B cell (primary cell): ENCODE results near the gene KRTAP19-2. TPM values are rescaled to one million over a fixed set of nuclear protein-coding genes. Genes with fewer than 3 reads are reported as not detected.

ENCODE experiments used
- ATAC-seq: fragments of 200-7000 bp; cut with Tn5 transposase; one replicate; pipeline ENCODE4 v1.10.0; 2021; ENCODE audit warnings: low read depth, mild to moderate bottlenecking, moderate number of reproducible peaks, moderate library complexity
- CTCF ChIA-PET: fragments of 350-600 bp; sonication (Branson Sonifier 250); formaldehyde crosslinking; loops from one replicate; lab custom pipeline; 2021; ENCODE audit warnings: antibody characterized with exemption, inconsistent platforms; lab: Charles Lee
- POLR2A ChIA-PET: fragments of 350-600 bp; sonication (Branson Sonifier 250); formaldehyde crosslinking; loops from one replicate; lab custom pipeline; 2021; ENCODE audit warnings: antibody characterized with exemption; lab: Charles Lee
- DNase-seq: peaks from one replicate; pipeline ENCODE4 v3.0.0; 2013
- H2AFZ ChIP-seq: 2 replicates; pipeline ENCODE4 v1.6.1; 2012; ENCODE audit warnings: mild to moderate bottlenecking, low read depth, low read length; ENCODE audit not compliant: insufficient read depth, poor library complexity, severe bottlenecking
- H3K27ac ChIP-seq, 2 donors: 1 replicate in 1 of 2; 2 replicates in 1 of 2; pipeline ENCODE4 v1.5.1; 2012 to 2013; ENCODE audit warnings: low read length in 2 of 2, mild to moderate bottlenecking in 2 of 2, moderate library complexity in 1 of 2
- H3K27me3 ChIP-seq, 4 experiments: fragments of 200-600 bp in 1 of 4; sonication (generic) in 1 of 4; replicated peaks in 1 of 4; 1 replicate in 2 of 4; 2 replicates in 2 of 4; pipeline versions ENCODE4 v1.6.1 to v1.7.0; 2013 to 2016; ENCODE audit warnings: low read length in 3 of 4, mild to moderate bottlenecking in 2 of 4, mixed read lengths in 1 of 4, moderate library complexity in 1 of 4; ENCODE audit not compliant: insufficient read depth in 4 of 4, control insufficient read depth in 3 of 4; ENCODE audit errors: control extremely low read depth in 1 of 4
- H3K36me3 ChIP-seq, 2 experiments: replicated peaks in 1 of 2; 1 replicate in 1 of 2; 2 replicates in 1 of 2; pipeline versions ENCODE4 v1.6.1 to v1.7.1; 2013; ENCODE audit warnings: low read length in 1 of 2; ENCODE audit not compliant: insufficient read depth in 2 of 2, control insufficient read depth in 1 of 2; ENCODE audit errors: control extremely low read depth in 1 of 2, extremely low read depth in 1 of 2
- H3K4me1 ChIP-seq, 2 donors: fragments of 200-600 bp in 1 of 2; sonication (generic) in 1 of 2; 1 replicate in 1 of 2; 2 replicates in 1 of 2; pipeline versions ENCODE4 v1.5.1 to v1.6.1; 2013 to 2017; ENCODE audit warnings: low read length in 2 of 2; ENCODE audit not compliant: control insufficient read depth in 2 of 2, insufficient read depth in 2 of 2
- H3K4me2 ChIP-seq: replicated peaks from 2 replicates; pipeline ENCODE3; 2012; ENCODE audit warnings: mild to moderate bottlenecking, low read depth, low read length; ENCODE audit not compliant: poor library complexity, severe bottlenecking
- H3K4me3 ChIP-seq, 5 experiments: fragments of 200-600 bp in 1 of 5; sonication (generic) in 1 of 5; 1 replicate in 3 of 5; 2 replicates in 2 of 5; pipeline versions ENCODE4 v1.5.1 to v1.7.0; 2011 to 2016; ENCODE audit warnings: low read length in 4 of 5, mild to moderate bottlenecking in 4 of 5, low read depth in 2 of 5, control low read depth in 1 of 5, moderate library complexity in 1 of 5; ENCODE audit not compliant: insufficient read depth in 1 of 5; ENCODE audit errors: control extremely low read depth in 1 of 5, extremely low read depth in 1 of 5
- H3K79me2 ChIP-seq: fragments of 200-600 bp; sonication (generic); one replicate; pipeline ENCODE4 v1.6.0; 2016; ENCODE audit warnings: low read length; ENCODE audit not compliant: control insufficient read depth, insufficient read depth
- H3K9ac ChIP-seq: fragments of 200-600 bp; sonication (generic); 2 replicates; pipeline ENCODE4 v1.6.1; 2017; ENCODE audit warnings: mild to moderate bottlenecking, low read length, moderate library complexity
- H3K9me3 ChIP-seq, 3 donors: one replicate each; pipeline versions ENCODE4 v1.6.1 to v1.7.1; 2013; ENCODE audit warnings: low read length in 2 of 3; ENCODE audit not compliant: control insufficient read depth in 2 of 3, insufficient read depth in 1 of 3; ENCODE audit errors: control extremely low read depth in 1 of 3
- H4K20me1 ChIP-seq: 2 replicates; pipeline ENCODE4 v1.6.0; 2012; ENCODE audit warnings: mild to moderate bottlenecking, low read length; ENCODE audit not compliant: insufficient read depth, control insufficient read depth, poor library complexity, severe bottlenecking
- H3K27ac Mint-ChIP-seq: one replicate; pipeline ENCODE4 v1.8.0; 2021; ENCODE audit warnings: mixed read lengths
- H3K27me3 Mint-ChIP-seq: one replicate; pipeline ENCODE4 v1.8.0; 2021; ENCODE audit warnings: mixed read lengths
- H3K4me1 Mint-ChIP-seq: one replicate; pipeline ENCODE4 v1.8.0; 2021; ENCODE audit warnings: mixed read lengths
- H3K4me3 Mint-ChIP-seq: one replicate; pipeline ENCODE4 v1.8.0; 2021; ENCODE audit warnings: mixed read lengths
- H3K9me3 Mint-ChIP-seq: one replicate; pipeline ENCODE4 v1.8.0; 2022; ENCODE audit warnings: mixed read lengths; ENCODE audit not compliant: insufficient read depth
- EZH2 ChIP-seq: IDR thresholded peaks from 2 replicates; pipeline ENCODE4 v1.6.1; 2012; ENCODE audit warnings: borderline replicate concordance, low read depth, mild to moderate bottlenecking, moderate library complexity, low read length; ENCODE audit not compliant: insufficient read depth, poor library complexity, severe bottlenecking
- WGBS: methylation state at CpG from one replicate; pipeline ENCODE4 v1.1.5; 2013; ENCODE audit warnings: missing lambda C conversion rate; ENCODE audit not compliant: insufficient coverage; 5-methylcytosine and 5-hydroxymethylcytosine counted together
- intact Hi-C: fragments of 100-400 bp; cut with micrococcal nuclease; formaldehyde crosslinking; loops from one replicate; pipeline ENCODE4 v1.10.0; 2022
- polyA plus RNA-seq: library from polyadenylated mRNA; depleted of rRNA; stranded (reverse); fragments of >200 nt; gene quantifications from 2 replicates; pipeline ENCODE4 v1.2.3, GENCODE V29; 2012
- total RNA-seq, 2 donors: library from RNA; stranded (reverse); fragments of 120-200 nt in 1 of 2; gene quantifications; 1 replicate in 1 of 2; 2 replicates in 1 of 2; pipeline versions ENCODE4 v1.2.3 to v1.2.4, GENCODE V29; 2013 to 2022
- TF ChIP-seq, protein P1 (sequence below): fragments of 200-600 bp; IDR thresholded peaks from one replicate; pipeline ENCODE4 v1.8.0; 2022; ENCODE audit warnings: antibody characterized with exemption, mild to moderate bottlenecking

Gene KRTAP19-2
- total and polyA plus RNA-seq, 2 donors (not counting 1 experiment from before 2014, with no cell fraction given) = not detected

DNA sequence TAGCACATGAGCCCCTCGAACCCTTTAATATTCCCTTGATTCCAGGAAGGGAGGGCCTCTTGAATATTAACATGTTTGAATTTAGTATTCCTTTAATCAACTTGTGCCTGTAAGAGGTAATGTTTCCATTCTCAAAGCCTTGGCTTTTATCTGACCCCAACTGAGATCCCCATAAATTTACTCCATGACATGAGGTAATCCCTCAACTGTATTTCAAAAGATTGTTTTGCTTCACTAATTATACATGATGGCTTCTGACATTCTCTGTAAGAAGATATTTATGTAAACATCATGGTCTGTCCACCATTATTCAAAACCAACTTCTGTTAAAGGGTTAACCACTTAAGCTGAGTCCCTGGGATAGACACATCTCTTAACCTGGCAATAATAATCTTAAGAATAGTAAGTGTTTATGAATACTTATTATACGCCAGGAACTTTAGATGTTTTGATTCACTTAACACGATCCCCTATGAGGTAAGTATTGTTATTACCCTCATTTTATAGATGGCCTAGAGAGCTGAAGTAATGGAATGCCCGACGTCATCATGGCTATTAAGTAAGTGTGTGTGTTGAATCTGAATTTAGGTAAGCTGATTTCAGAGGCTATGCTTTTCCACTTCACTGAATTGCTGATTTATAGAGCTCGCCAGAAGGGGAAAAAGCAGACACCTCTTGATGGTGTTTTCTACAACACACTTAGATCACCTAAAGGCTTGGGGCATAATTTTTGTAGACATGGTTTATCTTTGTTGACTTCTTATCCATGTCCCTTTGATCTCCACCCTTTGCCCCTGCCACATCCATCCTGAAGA, 18.1 kb downstream of the KRTAP19-2 start:
- intact Hi-C loops = no loop called here
- H3K27ac ChIP-seq = no peak overlapping the region

DNA sequence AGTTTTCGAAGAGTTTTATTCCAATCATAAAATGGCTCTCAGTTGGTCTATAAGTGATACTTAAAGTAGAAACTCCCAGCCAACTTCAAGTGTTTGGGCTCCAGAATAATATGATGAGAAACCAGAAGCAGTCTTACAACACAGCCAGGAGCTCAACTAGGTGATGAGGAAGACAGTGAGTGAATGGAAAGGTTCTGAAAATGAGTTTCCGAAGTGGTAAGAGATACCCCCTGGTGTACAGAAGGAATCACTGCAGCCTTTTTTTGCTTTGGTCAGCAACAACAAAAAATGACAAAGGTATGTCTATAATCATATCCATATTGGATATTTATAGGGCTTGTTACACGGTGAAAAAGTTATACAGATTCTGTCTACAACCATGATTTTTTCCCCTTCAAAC, 23.5 kb downstream of the KRTAP19-2 start:
- H3K9me3 Mint-ChIP-seq = no peaks in the 10 kb centered on the region
- Histone ChIP-seq H3K27ac (no peak overlapping the region), H4K20me1 (no peaks in the 10 kb centered on the region), H3K79me2 (no peaks in the 10 kb centered on the region), H3K4me3 (no peak overlapping the region), H3K9me3 (no peaks in the 10 kb centered on the region), H3K4me1 (no peaks in the 10 kb centered on the region), H3K27me3 (no peaks in the 10 kb centered on the region), H3K36me3 (no peaks in the 10 kb centered on the region), H3K9ac (no peak overlapping the region), H2AFZ (no peak overlapping the region), H3K4me2 (no peak overlapping the region)
- no peak for TF ChIP-seq EZH2
- TF ChIP-seq, protein P1, sequence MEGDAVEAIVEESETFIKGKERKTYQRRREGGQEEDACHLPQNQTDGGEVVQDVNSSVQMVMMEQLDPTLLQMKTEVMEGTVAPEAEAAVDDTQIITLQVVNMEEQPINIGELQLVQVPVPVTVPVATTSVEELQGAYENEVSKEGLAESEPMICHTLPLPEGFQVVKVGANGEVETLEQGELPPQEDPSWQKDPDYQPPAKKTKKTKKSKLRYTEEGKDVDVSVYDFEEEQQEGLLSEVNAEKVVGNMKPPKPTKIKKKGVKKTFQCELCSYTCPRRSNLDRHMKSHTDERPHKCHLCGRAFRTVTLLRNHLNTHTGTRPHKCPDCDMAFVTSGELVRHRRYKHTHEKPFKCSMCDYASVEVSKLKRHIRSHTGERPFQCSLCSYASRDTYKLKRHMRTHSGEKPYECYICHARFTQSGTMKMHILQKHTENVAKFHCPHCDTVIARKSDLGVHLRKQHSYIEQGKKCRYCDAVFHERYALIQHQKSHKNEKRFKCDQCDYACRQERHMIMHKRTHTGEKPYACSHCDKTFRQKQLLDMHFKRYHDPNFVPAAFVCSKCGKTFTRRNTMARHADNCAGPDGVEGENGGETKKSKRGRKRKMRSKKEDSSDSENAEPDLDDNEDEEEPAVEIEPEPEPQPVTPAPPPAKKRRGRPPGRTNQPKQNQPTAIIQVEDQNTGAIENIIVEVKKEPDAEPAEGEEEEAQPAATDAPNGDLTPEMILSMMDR = no peak
- no peaks in the 10 kb centered on the region for H3K27me3 Mint-ChIP-seq
- intact Hi-C loops = no loop called here
- ATAC-seq (no peak), DNase-seq (no peak)
- 0% methylated on average over 1 of the region's 3 CpGs for WGBS
- H3K4me3 Mint-ChIP-seq = no peak overlapping the region
- H3K27ac Mint-ChIP-seq = no peak overlapping the region
- ChIA-PET CTCF (no interaction called here), POLR2A (no interaction called here)
- H3K4me1 Mint-ChIP-seq = no peaks in the 10 kb centered on the region

More for the DNA sequence above, 18.1 kb downstream of the KRTAP19-2 start:
- no peak overlapping the region for H3K27ac Mint-ChIP-seq
- no peak for TF ChIP-seq EZH2
- TF ChIP-seq, protein P1 = no peak
- Histone ChIP-seq H3K4me2 (no peak overlapping the region), H3K4me3 (no peak overlapping the region), H3K4me1 (no peaks in the 10 kb centered on the region), H2AFZ (no peak overlapping the region), H3K79me2 (no peaks in the 10 kb centered on the region), H3K27me3 (no peaks in the 10 kb centered on the region), H3K36me3 (no peaks in the 10 kb centered on the region), H3K9me3 (no peaks in the 10 kb centered on the region), H4K20me1 (no peaks in the 10 kb centered on the region), H3K9ac (no peak overlapping the region)
- POLR2A ChIA-PET = no interaction called here
- no CpG with 5 or more reads among the region's 6 CpGs for WGBS
- DNase-seq = no peak
- peaks cover 3% of the 10 kb centered on the region for H3K9me3 Mint-ChIP-seq
- no peak for ATAC-seq
- no peaks in the 10 kb centered on the region for H3K27me3 Mint-ChIP-seq
- H3K4me1 Mint-ChIP-seq = no peaks in the 10 kb centered on the region
- CTCF ChIA-PET = no interaction called here
- no peak overlapping the region for H3K4me3 Mint-ChIP-seq
